ENCODE data around the gene LEP. TPM values are rescaled to one million over a fixed set of nuclear protein-coding genes. Genes with fewer than 3 reads are reported as not detected.

Gene LEP
- total RNA-seq, 1 experiment from 2014 or later: not detected

- H2BK5ac ChIP-seq (ENCODE audit: insufficient read length, low read length): no peak overlapping the region
- H2BK12ac ChIP-seq (ENCODE audit: insufficient read length, low read depth, low read length): no peak overlapping the region
- Mint-ChIP-seq H3K4me1 (peaks cover 5 to 7% of the 10 kb centered on the region in 2 experiments; a peak in 2 of 4 replicates), H3K36me3 (ENCODE audit: insufficient read depth in 1 of 3, low read depth in 3 of 3) (peaks cover 11 to 23% (median 17%) of the 10 kb centered on the region in 3 experiments), H3K27ac (no peak overlapping the region; a peak in 1 of 7 replicates), H3K4me3 (no peak overlapping the region), H3K27me3 (ENCODE audit: low read depth) (peaks cover 4% of the 10 kb centered on the region), H3K9me3 (peaks cover 12 to 17% of the 10 kb centered on the region in 2 experiments)
- no peak overlapping the region for H3K56ac ChIP-seq (ENCODE audit: insufficient read length, low read depth, low read length)
- no peak overlapping the region for H2AFZ ChIP-seq (ENCODE audit: low read length)
- H3K27ac ChIP-seq (ENCODE audit: insufficient read length, low read depth, low read length): no peak overlapping the region
- H3K79me2 ChIP-seq (ENCODE audit: insufficient read depth, low read length): no peaks in the 10 kb centered on the region
- TF ChIP-seq CTCF (conservative IDR thresholded peaks at IDR 0.05): no peak
- H4K91ac ChIP-seq (ENCODE audit: insufficient read length, low read depth, low read length): no peak overlapping the region
- no peak for DNase-seq
- H3K79me1 ChIP-seq (ENCODE audit: insufficient read depth, low read depth, low read length, poor library complexity, severe bottlenecking): no peaks in the 10 kb centered on the region
- H3K4ac ChIP-seq (ENCODE audit: low read depth, low read length): no peak overlapping the region
- H2BK20ac ChIP-seq (ENCODE audit: low read depth, low read length, poor library complexity, severe bottlenecking): no peak overlapping the region
- H4K20me1 ChIP-seq (ENCODE audit: control insufficient read depth, insufficient read depth, insufficient read length): no peaks in the 10 kb centered on the region
- H3K23ac ChIP-seq (ENCODE audit: insufficient read length, low read depth, low read length): no peak overlapping the region
- H3K27me3 ChIP-seq (ENCODE audit: insufficient read depth, low read length): no peaks in the 10 kb centered on the region
- WGBS (ENCODE audit: extremely low coverage, insufficient read length, low lambda C conversion rate): no CpG with 5 or more reads among the region's 4 CpGs
- no peak overlapping the region for H2BK15ac ChIP-seq (ENCODE audit: low read depth, low read length)
- H2AK5ac ChIP-seq (ENCODE audit: insufficient read length, low read length): no peak overlapping the region
- H3T11ph ChIP-seq (ENCODE audit: low read length): no peak overlapping the region
- H4K5ac ChIP-seq (ENCODE audit: insufficient read length, low read depth, low read length): no peak overlapping the region
- no peaks in the 10 kb centered on the region for H3K9me3 ChIP-seq (ENCODE audit: control insufficient read depth, low read depth, low read length)
- H3K14ac ChIP-seq (ENCODE audit: insufficient read depth, low read length): no peak overlapping the region
- H3K18ac ChIP-seq (ENCODE audit: insufficient read length, low read depth, low read length): no peak overlapping the region
- no peak overlapping the region for H3K4me2 ChIP-seq (ENCODE audit: insufficient read depth, insufficient read length, low read length)
- H3K9ac ChIP-seq (ENCODE audit: extremely low read depth, insufficient read length, low read length): no peak overlapping the region
- H2BK120ac ChIP-seq (ENCODE audit: low read depth, low read length, poor library complexity, severe bottlenecking): no peak overlapping the region
- H3K23me2 ChIP-seq (ENCODE audit: insufficient read length, low read depth, low read length, poor library complexity, severe bottlenecking): no peaks in the 10 kb centered on the region
- H3K4me1 ChIP-seq (ENCODE audit: insufficient read depth, low read length): no peaks in the 10 kb centered on the region
- H4K8ac ChIP-seq (replicated peaks; ENCODE audit: insufficient read length, low read depth, low read length): no peak overlapping the region
Measured at GRCh38 chr7:128281605-128282380, 40.7 kb downstream of the LEP start.

All from H9 (cell line).